Ishikawa (cell line): Measurements from ENCODE around the gene SLC17A4.
A peak's percentile ranks its signal among the peaks of the same experiment; 100 is the strongest.

Source experiments
- CEBPB ChIP-seq: IDR thresholded peaks from 2 replicates; pipeline ENCODE4 v1.6.1; 2012
- CREB1 ChIP-seq: IDR thresholded peaks from 2 replicates; pipeline ENCODE4 v1.6.1; 2012; ENCODE audit warnings: low read depth
- EGR1 ChIP-seq: IDR thresholded peaks from 2 replicates; pipeline ENCODE4 v1.6.1; 2012
- EP300 ChIP-seq: IDR thresholded peaks from 2 replicates; pipeline ENCODE4 v1.6.1; 2012; ENCODE audit warnings: borderline replicate concordance
- FOXM1 ChIP-seq: IDR thresholded peaks from 2 replicates; pipeline ENCODE4 v1.6.1; 2012; ENCODE audit warnings: low read depth, borderline replicate concordance
- NFIC ChIP-seq: IDR thresholded peaks from 2 replicates; pipeline ENCODE4 v1.6.1; 2012
- RAD21 ChIP-seq: IDR thresholded peaks from 2 replicates; pipeline ENCODE4 v1.6.1; 2012; ENCODE audit warnings: low read depth
- TAF1 ChIP-seq: IDR thresholded peaks from 2 replicates; pipeline ENCODE4 v1.6.1; 2012; ENCODE audit warnings: low read depth, mild to moderate bottlenecking
- TCF12 ChIP-seq: IDR thresholded peaks from 2 replicates; pipeline ENCODE4 v1.6.1; 2012; ENCODE audit warnings: low read depth
- TEAD4 ChIP-seq: IDR thresholded peaks from 2 replicates; pipeline ENCODE4 v1.6.1; 2012
- YY1 ChIP-seq: IDR thresholded peaks from 2 replicates; pipeline ENCODE4 v1.6.1; 2012; ENCODE audit warnings: low read depth
- ZBTB7A ChIP-seq: IDR thresholded peaks from 2 replicates; pipeline ENCODE4 v1.6.1; 2012; ENCODE audit warnings: low read depth
- TF ChIP-seq, protein P1 (sequence below): IDR thresholded peaks from 2 replicates; pipeline ENCODE4 v1.6.1; 2012
- TF ChIP-seq, protein P2 (sequence below): IDR thresholded peaks from 2 replicates; pipeline ENCODE4 v1.6.1; 2012
- TF ChIP-seq, protein P3 (sequence below): IDR thresholded peaks from 2 replicates; pipeline ENCODE4 v1.6.1; 2012; ENCODE audit warnings: low read depth, mild to moderate bottlenecking

SLC17A4 gene

DNA sequence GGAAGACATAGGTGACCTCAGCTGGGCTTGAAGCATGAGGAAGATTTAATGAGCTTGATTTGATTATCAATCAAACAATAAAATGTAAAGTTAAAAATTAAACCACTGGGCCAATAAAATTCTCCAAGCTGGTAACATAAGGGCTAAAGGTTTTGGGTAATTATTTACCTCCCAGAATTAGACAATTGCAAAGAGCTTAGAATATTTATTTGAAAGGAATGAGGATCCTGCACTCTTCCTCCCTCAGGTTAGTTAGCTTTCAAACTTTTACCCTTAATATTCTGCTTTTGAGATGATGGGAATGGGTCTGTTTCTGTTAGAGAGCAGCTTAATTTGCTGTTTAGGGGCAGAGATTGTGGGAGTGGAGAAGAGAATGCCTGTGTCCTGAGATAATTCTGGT, at the start of gene SLC17A4:
Gene SLC17A4 (plus strand): TSS at position 208 of the 400 bp plus-strand sequence. CDS start 7,221 bp downstream, outside the sequence.
- TF ChIP-seq FOXM1: no peak
- TF ChIP-seq, protein P1, sequence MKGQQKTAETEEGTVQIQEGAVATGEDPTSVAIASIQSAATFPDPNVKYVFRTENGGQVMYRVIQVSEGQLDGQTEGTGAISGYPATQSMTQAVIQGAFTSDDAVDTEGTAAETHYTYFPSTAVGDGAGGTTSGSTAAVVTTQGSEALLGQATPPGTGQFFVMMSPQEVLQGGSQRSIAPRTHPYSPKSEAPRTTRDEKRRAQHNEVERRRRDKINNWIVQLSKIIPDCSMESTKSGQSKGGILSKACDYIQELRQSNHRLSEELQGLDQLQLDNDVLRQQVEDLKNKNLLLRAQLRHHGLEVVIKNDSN: no peak
- no peak for TF ChIP-seq EGR1
- TF ChIP-seq CEBPB: no peak
- no peak for TF ChIP-seq TAF1
- TF ChIP-seq RAD21: no peak
- TF ChIP-seq NFIC: no peak
- TF ChIP-seq, protein P2, sequence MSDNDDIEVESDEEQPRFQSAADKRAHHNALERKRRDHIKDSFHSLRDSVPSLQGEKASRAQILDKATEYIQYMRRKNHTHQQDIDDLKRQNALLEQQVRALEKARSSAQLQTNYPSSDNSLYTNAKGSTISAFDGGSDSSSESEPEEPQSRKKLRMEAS: no peak
- TF ChIP-seq EP300: no peak
- TF ChIP-seq, protein P3, sequence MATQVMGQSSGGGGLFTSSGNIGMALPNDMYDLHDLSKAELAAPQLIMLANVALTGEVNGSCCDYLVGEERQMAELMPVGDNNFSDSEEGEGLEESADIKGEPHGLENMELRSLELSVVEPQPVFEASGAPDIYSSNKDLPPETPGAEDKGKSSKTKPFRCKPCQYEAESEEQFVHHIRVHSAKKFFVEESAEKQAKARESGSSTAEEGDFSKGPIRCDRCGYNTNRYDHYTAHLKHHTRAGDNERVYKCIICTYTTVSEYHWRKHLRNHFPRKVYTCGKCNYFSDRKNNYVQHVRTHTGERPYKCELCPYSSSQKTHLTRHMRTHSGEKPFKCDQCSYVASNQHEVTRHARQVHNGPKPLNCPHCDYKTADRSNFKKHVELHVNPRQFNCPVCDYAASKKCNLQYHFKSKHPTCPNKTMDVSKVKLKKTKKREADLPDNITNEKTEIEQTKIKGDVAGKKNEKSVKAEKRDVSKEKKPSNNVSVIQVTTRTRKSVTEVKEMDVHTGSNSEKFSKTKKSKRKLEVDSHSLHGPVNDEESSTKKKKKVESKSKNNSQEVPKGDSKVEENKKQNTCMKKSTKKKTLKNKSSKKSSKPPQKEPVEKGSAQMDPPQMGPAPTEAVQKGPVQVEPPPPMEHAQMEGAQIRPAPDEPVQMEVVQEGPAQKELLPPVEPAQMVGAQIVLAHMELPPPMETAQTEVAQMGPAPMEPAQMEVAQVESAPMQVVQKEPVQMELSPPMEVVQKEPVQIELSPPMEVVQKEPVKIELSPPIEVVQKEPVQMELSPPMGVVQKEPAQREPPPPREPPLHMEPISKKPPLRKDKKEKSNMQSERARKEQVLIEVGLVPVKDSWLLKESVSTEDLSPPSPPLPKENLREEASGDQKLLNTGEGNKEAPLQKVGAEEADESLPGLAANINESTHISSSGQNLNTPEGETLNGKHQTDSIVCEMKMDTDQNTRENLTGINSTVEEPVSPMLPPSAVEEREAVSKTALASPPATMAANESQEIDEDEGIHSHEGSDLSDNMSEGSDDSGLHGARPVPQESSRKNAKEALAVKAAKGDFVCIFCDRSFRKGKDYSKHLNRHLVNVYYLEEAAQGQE: no peak
- no peak for TF ChIP-seq YY1
- TF ChIP-seq CREB1: no peak
- no peak for TF ChIP-seq ZBTB7A
- TF ChIP-seq TCF12: no peak
- no peak for TF ChIP-seq TEAD4

- TF ChIP-seq NFIC (0 out of 2 replicates have a peak, but pooled peaks have one; percentile 24), YY1 (no peak)
- TF ChIP-seq, protein P3: no peak
- TF ChIP-seq, protein P2: no peak
Measured at GRCh38 chr6:25706314-25707014, 48.1 kb upstream of the SLC17A4 start.

DNA sequence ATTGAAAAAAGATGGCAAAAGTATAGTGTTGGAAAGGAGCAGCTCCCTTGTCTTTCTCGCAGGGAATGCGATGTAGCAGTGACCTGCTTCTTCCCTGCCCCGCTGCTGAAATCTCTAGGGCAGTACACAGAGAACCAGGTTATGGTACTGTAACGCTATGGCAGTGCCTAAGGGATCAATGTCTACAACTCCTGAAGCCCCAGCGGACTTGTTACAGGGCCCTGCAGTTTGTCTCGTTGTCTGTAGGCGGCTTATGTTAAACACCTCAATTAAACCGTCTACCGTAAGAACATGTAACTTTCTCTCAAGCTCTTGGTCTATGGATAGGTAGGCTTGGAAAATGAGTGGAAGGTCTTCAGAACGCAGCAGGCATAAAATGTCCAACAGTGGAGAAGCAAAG, 44.8 kb upstream of the SLC17A4 start:
- TF ChIP-seq YY1: no peak
- no peak for TF ChIP-seq EP300
- TF ChIP-seq, protein P1: no peak

DNA sequence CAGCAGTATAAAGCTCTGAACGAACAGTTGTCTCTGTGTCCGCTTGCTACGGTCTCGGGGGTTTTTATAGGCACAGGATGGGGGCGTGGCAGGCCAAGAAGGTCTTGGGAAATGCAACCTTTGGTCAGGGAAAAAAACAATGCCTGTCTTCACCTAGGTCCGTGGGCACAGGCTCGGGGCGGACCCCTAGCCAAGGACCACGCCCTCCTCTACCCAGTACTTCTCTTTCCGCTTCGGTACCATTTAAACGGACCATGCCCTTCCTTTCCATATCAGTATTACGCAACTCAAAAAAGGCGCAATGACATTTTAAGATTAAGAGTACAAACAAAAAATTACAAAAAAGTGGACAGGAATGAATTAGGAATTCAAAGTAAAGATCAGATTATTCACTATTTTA, 44.3 kb upstream of the SLC17A4 start:
- TF ChIP-seq TEAD4 (no peak), TAF1 (no peak), EGR1 (no peak), CEBPB (no peak), NFIC (no peak), ZBTB7A (no peak), EP300 (no peak), YY1 (no peak), CREB1 (no peak), TCF12 (no peak), FOXM1 (no peak), RAD21 (no peak)
- TF ChIP-seq, protein P1: no peak
- TF ChIP-seq, protein P3: no peak
- TF ChIP-seq, protein P2: no peak
